Parathyroid adenoma (tissue), 2 donors: ENCODE results near the gene SCYL3.
"Not testable (repeated sequence)": the region's sequence is repeated elsewhere in the genome, so short reads cannot be mapped to it uniquely, and the experiment has no call there.

Source experiments
- H2AFZ ChIP-seq: fragments of 300-600 bp; sonication (generic); one replicate; pipeline ENCODE4 v1.7.0; 2017; ENCODE audit warnings: antibody characterized with exemption, mild to moderate bottlenecking
- H3K27ac ChIP-seq: fragments of 300-600 bp; sonication (generic); one replicate; pipeline ENCODE4 v1.7.0; 2017
- H3K27me3 ChIP-seq: fragments of 300-600 bp; sonication (generic); one replicate; pipeline ENCODE4 v1.7.0; 2017; ENCODE audit warnings: low read length; ENCODE audit not compliant: control insufficient read depth, insufficient read depth
- H3K36me3 ChIP-seq: fragments of 300-600 bp; sonication (generic); one replicate; pipeline ENCODE4 v1.7.0; 2017; ENCODE audit warnings: low read length; ENCODE audit not compliant: control insufficient read depth, insufficient read depth
- H3K4me1 ChIP-seq: fragments of 300-600 bp; sonication (generic); one replicate; pipeline ENCODE4 v1.7.0; 2017; ENCODE audit warnings: control low read depth
- H3K4me2 ChIP-seq: fragments of 300-600 bp; sonication (generic); one replicate; pipeline ENCODE4 v1.7.0; 2017; ENCODE audit warnings: low read length
- H3K4me3 ChIP-seq: fragments of 300-600 bp; sonication (generic); one replicate; pipeline ENCODE4 v1.7.0; 2017; ENCODE audit warnings: low read depth, low read length
- H3K79me2 ChIP-seq: fragments of 300-600 bp; sonication (generic); one replicate; pipeline ENCODE4 v1.7.0; 2017; ENCODE audit warnings: control low read depth
- H3K9ac ChIP-seq: fragments of 300-600 bp; sonication (generic); one replicate; pipeline ENCODE4 v1.7.0; 2017; ENCODE audit warnings: mild to moderate bottlenecking
- H3K9me3 ChIP-seq: fragments of 300-600 bp; sonication (generic); one replicate; pipeline ENCODE4 v1.7.0; 2017; ENCODE audit warnings: low read length; ENCODE audit not compliant: control insufficient read depth
- TF ChIP-seq, protein P1 (sequence below): fragments of 300-600 bp; sonication (generic); IDR thresholded peaks from one replicate; pipeline ENCODE4 v1.7.0; 2017; ENCODE audit warnings: antibody characterized with exemption, mild to moderate bottlenecking
- donor health status: primary hyperparathyroidism.

SCYL3 gene

GRCh38 chr1:169877800-169878491 lies 15.8 kb downstream of the SCYL3 start:
- TF ChIP-seq, protein P1, sequence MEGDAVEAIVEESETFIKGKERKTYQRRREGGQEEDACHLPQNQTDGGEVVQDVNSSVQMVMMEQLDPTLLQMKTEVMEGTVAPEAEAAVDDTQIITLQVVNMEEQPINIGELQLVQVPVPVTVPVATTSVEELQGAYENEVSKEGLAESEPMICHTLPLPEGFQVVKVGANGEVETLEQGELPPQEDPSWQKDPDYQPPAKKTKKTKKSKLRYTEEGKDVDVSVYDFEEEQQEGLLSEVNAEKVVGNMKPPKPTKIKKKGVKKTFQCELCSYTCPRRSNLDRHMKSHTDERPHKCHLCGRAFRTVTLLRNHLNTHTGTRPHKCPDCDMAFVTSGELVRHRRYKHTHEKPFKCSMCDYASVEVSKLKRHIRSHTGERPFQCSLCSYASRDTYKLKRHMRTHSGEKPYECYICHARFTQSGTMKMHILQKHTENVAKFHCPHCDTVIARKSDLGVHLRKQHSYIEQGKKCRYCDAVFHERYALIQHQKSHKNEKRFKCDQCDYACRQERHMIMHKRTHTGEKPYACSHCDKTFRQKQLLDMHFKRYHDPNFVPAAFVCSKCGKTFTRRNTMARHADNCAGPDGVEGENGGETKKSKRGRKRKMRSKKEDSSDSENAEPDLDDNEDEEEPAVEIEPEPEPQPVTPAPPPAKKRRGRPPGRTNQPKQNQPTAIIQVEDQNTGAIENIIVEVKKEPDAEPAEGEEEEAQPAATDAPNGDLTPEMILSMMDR: no peak
- Histone ChIP-seq H3K79me2 (peaks cover 10% of the 10 kb centered on the region), H3K9ac (no peak overlapping the region), H3K9me3 (no peaks in the 10 kb centered on the region), H3K4me2 (peak overlapping the region; percentile 34), H3K27ac (no peak overlapping the region), H3K27me3 (no peaks in the 10 kb centered on the region), H2AFZ (no peak overlapping the region), H3K36me3 (no peaks in the 10 kb centered on the region), H3K4me3 (no peak overlapping the region), H3K4me1 (no peaks in the 10 kb centered on the region)

GRCh38 chr1:169874229-169874628 lies 19.5 kb downstream of the SCYL3 start:
- Histone ChIP-seq H3K4me1 (no peaks in the 10 kb centered on the region), H3K4me3 (no peak overlapping the region), H2AFZ (no peak overlapping the region), H3K36me3 (no peaks in the 10 kb centered on the region), H3K27ac (no peak overlapping the region), H3K27me3 (no peaks in the 10 kb centered on the region), H3K9ac (no peak overlapping the region), H3K79me2 (peaks cover 2% of the 10 kb centered on the region), H3K9me3 (no peaks in the 10 kb centered on the region), H3K4me2 (no peak overlapping the region)
- TF ChIP-seq, protein P1: no peak

- Histone ChIP-seq H3K4me2 (no peak overlapping the region), H3K27ac (no peak overlapping the region), H3K9ac (no peak overlapping the region), H3K9me3 (no peaks in the 10 kb centered on the region), H3K4me3 (no peak overlapping the region), H3K79me2 (peaks cover 2% of the 10 kb centered on the region), H3K4me1 (no peaks in the 10 kb centered on the region), H2AFZ (no peak overlapping the region), H3K36me3 (no peaks in the 10 kb centered on the region), H3K27me3 (no peaks in the 10 kb centered on the region)
- TF ChIP-seq, protein P1: no peak
Measured at GRCh38 chr1:169873582-169874199, 20.0 kb downstream of the SCYL3 start.

- Histone ChIP-seq H3K27ac (no peak overlapping the region), H3K79me2 (peaks cover 2% of the 10 kb centered on the region), H3K4me3 (no peak overlapping the region), H3K4me1 (no peaks in the 10 kb centered on the region), H3K9ac (no peak overlapping the region), H2AFZ (no peak overlapping the region), H3K27me3 (no peaks in the 10 kb centered on the region), H3K9me3 (no peaks in the 10 kb centered on the region), H3K4me2 (no peak overlapping the region), H3K36me3 (no peaks in the 10 kb centered on the region)
- TF ChIP-seq, protein P1: no peak
Measured at GRCh38 chr1:169872906-169873305, 20.8 kb downstream of the SCYL3 start.

DNA sequence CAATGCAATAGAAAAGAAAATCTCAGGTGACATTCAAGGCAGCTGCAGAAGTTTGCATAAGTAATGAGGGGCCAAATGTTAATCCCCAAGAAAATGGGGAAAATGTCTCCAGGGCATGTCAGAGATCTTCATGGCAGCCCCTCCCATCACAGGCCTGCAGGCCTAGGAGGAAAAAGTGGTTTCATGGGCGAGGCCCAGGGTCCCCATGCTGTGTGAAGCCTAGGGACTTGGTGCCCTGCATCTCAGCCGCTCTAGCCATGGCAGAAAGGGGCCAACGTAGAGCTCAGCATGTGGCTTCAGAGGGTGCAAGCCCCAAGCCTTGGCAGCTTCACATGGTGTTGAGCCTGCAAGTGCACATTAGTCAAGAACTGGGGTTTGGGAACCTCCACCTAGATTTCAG lies 21.7 kb downstream of the SCYL3 start:
- H3K27ac ChIP-seq, H3K9me3 ChIP-seq, H2AFZ ChIP-seq, H3K4me3 ChIP-seq, H3K27me3 ChIP-seq, H3K79me2 ChIP-seq, H3K9ac ChIP-seq, H3K36me3 ChIP-seq, H3K4me1 ChIP-seq, H3K4me2 ChIP-seq: not testable (repeated sequence)
